Activated CD4-positive, alpha-beta T cell treated with anti-CD3 and anti-CD28 coated beads, Interleukin-2, amount 50 U/mL, for 1 hour (primary cell): ENCODE results near the gene SLC2A4.

Source experiments
- DNase-seq: peaks from one replicate; pipeline ENCODE4 v3.0.0-alpha.2; 2020

The SLC2A4 gene

DNA sequence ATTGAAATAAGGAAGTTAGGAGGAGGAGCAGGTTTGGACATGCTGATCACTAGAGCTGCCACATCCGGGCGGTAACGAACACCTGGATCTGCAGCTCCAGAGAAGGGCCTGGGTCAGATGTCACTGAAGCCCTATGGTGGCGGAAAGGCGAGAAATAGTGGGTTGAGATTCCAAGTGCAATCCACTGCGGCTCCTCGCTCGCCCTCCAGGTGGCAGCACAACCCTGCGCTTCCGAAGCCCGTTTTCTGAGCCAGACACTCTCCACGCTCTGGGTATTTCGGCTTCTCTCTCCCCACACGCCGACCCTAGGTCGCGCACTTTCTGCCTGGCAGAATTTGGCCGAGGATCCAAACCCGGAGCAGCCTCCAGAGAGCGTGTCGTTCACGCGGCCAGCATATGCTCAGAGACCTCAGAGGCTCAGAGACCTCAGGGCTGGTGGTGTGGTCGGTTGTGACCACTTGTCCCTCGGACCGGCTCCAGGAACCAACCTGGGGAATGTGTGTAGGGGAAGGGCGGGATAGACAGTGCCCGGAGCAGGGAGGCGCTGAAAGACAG lies 922 bp upstream of the SLC2A4 start:
- DNase-seq: peak; percentile 87

DNA sequence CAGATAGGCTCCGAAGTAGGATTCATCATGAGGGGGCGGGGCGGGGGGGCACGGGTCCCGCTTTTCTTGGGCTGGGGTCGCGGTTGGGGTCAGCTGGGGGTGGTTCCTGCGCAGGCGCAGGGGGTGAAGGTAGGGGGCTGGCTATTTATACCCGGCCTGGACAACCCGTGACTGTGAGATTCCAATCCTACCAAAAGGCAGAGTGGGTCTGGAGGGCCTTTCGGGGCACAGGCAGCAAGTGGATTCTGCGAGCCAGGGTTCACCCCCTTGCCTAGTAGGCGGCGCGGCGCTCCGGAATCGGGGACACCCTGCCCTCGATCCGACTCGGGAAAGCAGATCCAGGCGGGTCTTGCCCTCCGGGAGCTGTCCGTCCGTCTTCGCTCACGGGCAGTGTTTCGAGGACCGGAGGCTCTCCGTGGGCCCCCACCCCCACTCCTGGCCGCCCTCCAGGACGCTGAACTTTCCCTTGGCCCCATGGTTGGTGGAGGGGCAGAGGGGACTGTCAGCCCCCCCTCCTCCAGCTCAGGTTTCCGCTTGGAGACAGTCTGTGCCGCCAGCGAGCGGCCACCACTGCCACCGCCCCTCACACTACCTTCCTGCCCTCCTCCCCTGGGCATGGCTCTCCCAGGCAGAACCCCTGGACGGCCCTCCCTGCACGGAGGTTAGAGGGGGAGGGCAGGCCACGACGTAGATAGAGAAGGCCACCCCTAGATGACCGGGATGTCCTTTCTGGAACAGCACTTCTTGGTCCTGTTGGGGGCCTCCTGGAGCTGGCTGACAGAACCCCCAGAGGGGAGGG lies 634 bp downstream of the SLC2A4 start:
- DNase-seq: no peak

- DNase-seq: no peak
Measured at GRCh38 chr17:7282752-7283321, 1.3 kb downstream of the SLC2A4 start.

GRCh38 chr17:7283471-7284216 lies 2.1 kb downstream of the SLC2A4 start:
- no peak for DNase-seq

- DNase-seq: no peak
Measured at GRCh38 chr17:7284911-7285310, 3.4 kb downstream of the SLC2A4 start.

DNA sequence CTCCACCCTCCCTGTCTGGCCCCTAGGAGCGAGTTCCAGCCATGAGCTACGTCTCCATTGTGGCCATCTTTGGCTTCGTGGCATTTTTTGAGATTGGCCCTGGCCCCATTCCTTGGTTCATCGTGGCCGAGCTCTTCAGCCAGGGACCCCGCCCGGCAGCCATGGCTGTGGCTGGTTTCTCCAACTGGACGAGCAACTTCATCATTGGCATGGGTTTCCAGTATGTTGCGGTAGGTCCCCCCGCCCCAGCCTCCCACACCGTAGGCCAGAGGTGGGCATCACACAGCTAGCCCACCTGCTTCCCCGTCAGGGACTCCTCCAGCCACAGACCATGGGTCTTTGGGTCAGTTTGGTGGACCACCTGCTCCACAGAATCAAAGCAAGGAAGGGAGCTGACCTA lies 4.2 kb downstream of the SLC2A4 start:
- no peak for DNase-seq

DNA sequence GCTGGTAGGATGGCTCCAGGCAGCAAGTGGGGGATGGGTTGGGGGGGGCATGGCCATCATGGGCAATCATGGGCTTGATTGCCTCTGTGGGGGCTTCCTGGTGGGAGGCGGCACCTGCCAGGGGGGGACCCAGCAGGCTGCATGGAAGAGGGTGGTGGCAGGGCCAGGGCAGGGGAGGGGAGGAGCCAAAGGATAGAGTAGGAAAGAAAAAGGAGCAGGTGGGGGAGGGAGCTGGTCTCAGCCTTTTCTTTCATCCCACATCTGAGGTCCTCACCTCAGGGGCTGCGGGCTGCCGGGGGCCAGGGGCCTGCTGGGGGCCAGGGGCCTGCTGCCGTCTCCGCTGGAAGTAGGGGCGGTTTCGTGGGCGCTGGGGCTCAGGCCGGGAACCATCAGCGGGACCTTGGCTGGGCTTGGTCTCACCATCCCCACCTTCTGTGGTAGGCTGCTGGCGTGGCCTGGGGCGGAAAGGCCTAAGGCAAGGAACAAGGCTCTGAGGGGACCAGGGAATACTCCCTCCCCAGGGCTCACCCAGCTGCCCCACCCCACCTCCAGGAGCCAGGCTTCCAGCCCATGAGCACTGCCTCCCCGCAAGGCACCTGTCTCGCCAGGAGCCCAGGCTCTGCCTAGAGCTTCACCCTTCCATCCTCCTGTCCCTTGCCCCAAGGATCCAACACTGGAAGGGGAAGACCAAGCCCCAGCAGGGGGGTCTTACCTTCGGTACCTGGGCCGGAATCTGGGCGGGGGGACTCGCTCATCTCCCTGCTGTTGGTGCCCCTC lies 7.9 kb downstream of the SLC2A4 start:
- DNase-seq: no peak

DNA sequence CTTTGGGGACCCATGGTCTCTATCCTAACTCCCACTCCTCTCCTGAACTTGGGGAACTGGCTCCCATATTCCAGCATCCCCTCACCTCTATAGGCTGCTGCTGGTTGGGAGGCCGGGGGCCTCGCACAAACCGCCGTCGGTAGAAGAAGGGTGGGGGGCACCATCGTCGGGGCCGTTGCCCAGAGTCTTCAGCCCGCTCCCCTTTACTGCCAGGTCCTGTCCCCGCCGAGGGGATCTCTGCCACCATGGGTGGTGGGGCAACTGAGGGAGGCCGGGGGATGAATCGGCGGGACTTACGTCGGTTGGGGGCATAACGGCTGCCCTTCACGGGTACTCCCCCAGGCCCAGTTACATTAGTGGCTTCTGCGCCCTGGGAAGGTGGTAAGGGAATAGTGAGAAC lies 8.6 kb downstream of the SLC2A4 start:
- no peak for DNase-seq

- DNase-seq: no peak
Measured at GRCh38 chr17:7290685-7291084, 9.2 kb downstream of the SLC2A4 start.

- no peak for DNase-seq
Measured at GRCh38 chr17:7292194-7292593, 10.7 kb downstream of the SLC2A4 start.

- no peak for DNase-seq
Measured at GRCh38 chr17:7292729-7293128, 11.2 kb downstream of the SLC2A4 start.

- DNase-seq: no peak
Measured at GRCh38 chr17:7293159-7293558, 11.6 kb downstream of the SLC2A4 start.

DNA sequence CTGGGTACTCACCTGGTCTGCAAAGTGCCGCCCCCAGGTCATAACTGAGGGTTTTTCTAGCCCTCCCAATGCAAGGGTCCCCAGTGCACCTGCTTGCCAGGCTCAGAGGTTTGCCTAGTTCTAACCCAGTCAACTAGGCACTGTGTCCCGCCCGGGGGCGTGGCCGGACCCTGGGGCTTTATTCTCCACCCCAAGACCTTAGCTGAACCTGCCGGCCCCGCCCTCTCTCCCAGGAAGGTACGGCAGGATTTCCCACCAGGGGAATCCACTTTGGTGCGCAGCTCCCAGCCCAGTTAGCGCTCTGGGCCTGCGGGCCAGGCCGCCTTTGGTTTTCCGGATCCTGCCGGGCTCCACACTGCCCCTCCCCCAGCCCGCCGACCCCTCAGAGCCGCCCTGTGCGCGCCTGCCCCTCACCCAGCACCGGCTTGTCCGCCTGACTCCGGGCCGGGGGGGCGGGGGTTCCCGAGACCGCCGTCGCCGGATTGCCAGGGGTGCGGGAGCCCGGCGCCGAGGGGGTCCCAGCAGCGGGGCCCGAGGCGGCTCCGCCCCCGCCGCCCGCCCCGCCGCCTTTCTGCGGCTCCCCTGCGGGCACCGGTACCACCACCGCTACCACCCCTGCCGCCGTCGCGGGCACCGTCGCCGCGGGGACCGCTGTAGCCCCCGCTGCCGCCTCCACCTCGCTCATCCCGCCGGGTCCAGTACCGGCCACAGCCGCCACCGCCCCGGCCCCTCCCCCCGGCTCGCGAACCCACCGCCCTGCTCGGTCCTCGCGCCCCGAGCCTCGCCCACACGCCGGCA lies 12.5 kb downstream of the SLC2A4 start:
- DNase-seq: no peak

DNA sequence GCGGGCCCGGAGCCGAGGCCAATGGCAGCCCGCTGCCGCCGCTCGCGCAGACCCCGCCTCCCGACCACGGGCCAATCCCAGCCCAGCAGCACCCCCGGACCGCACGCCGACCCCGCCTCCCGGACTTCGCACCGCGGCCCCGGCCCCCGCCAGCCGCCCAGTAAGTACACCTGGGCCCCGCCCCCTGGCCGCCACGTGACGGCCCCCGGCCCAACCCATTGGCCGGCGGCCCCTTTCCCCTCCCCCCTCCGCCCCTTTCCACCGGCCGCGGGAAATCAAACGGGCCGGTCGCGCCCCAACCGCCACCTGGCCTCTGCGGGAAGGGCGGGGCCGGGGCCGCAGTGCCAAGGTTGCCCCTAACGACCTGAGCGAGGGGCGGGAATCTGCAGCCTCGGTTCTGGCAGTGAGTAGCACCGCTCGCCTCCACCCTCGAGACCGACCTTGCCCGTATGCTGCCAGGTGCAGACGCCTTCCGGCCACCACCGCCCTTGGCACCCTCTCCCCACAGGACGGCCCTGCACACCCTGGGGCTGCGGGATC lies 13.2 kb downstream of the SLC2A4 start, which contains the start of gene YBX2:
TSS of gene YBX2 (minus strand) at position 26 of the 540 bp plus-strand sequence. CDS start 139 bp downstream, outside the sequence.
- DNase-seq: peak; percentile 68

GRCh38 chr17:7295230-7296180 lies 14.0 kb downstream of the SLC2A4 start:
- DNase-seq: no peak

- DNase-seq: peak; percentile 48
Measured at GRCh38 chr17:7296189-7296861, 14.8 kb downstream of the SLC2A4 start.

DNA sequence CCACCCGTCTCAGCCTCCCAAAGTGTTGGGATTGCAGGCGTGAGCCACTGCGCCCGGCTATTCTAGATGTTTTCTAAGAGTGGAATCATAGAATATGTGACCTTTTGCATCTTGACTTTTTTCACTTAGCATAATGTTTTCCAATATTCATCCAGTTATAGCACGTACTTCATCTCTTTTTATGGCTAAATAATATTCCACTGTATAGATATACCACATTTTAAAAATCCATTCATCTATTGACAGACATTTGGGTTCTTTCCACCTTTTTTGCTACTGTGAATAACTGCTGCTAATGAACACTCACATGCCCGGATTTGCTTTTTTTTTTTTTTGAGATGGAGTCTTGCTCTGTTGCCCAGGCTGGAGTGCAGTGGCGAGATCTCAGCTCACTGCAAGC lies 22.7 kb downstream of the SLC2A4 start:
- DNase-seq: no peak

DNA sequence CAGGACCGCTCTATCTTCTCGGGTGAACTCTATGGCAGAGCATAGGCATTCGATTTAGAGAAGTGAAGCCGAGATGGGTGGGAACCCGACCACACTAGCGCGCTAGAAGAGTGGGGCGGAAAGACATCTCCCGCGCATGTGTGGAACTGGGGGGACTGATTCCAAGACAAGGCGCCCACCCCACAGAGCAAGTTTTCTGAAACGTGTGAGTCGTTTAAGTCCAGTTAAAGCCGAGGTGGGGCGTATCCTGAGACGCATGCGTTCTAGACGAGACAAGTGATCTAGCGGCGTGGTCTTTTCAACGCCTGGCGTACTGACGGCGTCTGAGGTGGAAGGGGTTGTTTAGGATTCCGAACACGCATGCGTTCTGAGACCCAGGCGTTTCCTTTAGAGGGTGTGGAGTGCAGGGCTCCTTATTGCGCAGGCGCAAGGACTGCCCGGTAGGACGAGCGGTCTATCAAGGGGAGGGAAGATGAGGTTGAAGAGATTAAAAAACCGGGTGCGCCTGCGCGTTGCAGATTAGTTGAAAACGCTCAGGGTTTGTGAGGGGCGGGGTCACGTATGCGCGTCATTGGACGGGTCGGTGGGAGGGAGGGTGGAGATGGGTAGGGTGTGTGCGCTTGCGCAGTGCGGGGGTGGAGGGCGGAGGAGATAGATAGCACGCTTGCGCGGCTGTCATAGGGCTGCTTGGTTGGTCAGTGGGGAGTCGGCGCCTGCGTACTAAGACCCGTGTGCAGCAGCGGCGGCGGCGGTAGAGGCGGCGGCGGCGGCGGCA lies 25.6 kb downstream of the SLC2A4 start, which contains the start of gene EIF5A:
TSS of gene EIF5A (plus strand) at position 718 of the 775 bp plus-strand sequence. CDS start 2,008 bp downstream, outside the sequence.
- peak; percentile 100 for DNase-seq
